Stimulated activated CD4-positive, alpha-beta T cell treated with anti-CD3 and anti-CD28 coated beads, Interleukin-2, amount 100 ng/mL, for 48 hours (primary cell): Measurements from ENCODE around the gene RPS6KB2.
"Not testable (repeated sequence)": the region's sequence is repeated elsewhere in the genome, so short reads cannot be mapped to it uniquely, and the experiment has no call there.

Experiments
- DNase-seq, 2 donors: peaks; one replicate each; pipeline ENCODE4 v3.0.0-alpha.2; 2020

Gene RPS6KB2

DNA sequence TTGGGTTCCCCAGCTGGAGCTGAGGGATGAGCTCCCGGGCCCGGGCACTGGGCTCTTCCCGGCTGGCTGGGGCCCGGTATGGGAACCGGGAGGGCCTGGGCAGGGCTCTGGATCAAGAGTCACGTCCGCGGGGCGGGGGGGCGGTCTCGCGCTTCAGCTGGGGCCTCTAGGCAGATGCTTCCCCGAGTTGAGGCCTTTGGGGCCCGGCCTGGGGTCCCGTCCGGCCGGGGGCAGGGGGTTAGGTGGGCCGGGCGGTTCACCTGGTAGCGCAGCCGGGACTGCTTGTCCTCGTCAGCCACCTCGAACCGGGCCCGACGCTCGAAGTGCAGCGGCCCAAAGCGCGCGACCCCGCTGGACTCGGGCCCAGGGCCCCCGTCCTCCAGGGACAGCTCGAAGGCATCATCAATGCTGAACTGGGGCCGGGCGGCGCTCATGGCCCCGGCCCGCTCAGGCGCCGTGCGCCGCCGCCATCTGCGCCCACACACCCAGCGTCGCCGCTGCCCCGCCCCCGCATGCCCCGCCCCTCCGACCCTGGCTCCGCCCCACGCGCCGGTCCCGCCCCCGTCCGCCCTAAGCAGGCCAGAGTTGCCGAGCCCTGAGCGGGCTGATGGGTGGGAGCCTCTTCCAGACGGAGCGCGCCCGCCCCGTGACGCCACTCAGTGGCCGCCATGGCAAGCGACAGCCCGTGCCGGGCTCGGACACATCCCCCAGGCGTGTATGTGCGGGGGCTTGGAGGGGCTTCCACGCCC, 40.6 kb downstream of the RPS6KB2 start, which contains the start of gene TMEM134:
Gene TMEM134 (minus strand): TSS at position 493 of the 749 bp plus-strand sequence. CDS start 59 bp downstream, at position 434.
- peak; percentile 91 to 97 for DNase-seq

DNA sequence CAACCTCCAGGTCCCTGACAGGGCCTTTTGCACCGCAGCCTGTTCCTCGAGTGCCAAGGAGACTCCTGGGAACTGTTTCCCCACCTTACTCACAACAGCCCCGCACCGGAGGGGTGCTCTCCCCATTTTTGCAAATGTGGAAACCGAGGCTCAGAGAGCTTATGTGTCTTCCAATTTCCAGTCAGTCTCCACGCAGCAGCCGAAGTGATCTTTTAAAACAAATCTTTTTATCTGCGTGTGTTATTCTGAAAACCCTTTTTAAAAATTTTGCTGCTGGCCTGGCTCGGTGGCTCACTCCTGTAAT, 41.2 kb downstream of the RPS6KB2 start:
- DNase-seq, result no peak

DNA sequence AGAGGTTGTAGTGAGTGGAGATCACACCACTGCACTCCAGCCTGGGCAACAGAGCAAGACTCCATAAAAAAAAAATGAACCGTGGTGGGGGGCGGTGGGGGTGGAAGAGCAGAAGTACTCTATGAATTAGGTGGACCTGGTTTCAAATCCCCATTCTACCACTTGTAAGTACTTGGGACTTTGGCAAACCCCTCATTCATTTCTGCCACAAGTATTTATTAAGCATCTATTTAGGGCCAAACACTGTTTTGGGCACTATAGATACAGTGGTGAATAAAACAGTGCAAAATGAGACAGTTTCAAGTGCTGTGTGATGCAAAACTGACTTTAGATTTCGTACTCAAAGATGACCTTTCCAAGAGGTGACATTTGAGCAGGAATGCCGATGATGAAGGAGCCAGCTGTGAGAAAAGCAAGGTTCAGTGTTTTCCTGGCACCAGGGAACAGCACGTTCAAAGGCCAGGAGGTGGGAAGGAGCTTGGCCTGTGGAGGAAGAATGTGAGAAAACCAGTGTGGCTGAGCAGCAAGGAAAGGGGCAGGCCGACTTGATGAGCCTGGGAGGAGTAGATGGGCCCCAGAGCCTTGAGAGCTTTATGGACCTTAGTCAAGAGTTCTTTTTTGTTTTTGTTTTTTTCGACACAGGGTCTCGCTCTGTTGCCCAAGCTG, 42.2 kb downstream of the RPS6KB2 start:
- DNase-seq, result no peak

DNA sequence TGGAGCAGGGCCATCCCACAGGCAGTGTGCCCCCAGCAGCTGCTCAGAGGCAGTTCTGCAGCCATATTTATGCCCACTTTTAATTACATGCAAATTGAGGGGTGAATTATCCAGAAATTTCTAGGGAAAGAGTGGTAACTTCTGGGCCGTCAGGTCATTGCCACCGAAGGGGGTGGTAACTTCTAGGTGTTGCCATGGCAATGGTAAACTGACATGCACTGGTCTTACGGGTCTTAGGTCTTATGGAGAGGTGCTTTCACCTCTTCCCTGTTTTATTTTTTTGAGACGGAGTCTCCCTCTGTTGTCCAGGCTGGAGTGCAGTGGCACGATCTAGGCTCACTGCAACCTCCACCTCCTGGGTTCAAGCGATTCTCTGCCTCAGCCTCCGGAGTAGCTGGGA, 44.6 kb downstream of the RPS6KB2 start:
- no peak for DNase-seq

DNA sequence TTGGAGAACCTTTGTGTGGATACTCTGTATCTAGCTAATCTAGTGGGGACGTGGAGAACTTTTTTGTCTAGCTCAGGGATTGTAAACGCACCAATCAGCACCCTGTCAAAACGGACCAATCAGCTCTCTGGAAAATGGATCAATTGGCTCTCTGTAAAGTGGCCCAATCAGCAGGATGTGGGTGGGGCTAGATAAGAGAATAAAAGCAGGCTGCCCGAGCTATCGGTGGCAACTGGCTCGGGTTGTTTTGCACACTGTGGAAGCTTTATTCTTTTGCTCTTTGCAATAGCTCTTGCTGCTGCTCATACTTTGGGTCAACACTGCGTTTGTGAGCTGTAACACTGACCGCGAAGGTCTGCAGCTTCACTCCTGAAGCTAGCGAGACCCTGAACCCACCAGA, 48.4 kb downstream of the RPS6KB2 start:
- not testable (repeated sequence) for DNase-seq

DNA sequence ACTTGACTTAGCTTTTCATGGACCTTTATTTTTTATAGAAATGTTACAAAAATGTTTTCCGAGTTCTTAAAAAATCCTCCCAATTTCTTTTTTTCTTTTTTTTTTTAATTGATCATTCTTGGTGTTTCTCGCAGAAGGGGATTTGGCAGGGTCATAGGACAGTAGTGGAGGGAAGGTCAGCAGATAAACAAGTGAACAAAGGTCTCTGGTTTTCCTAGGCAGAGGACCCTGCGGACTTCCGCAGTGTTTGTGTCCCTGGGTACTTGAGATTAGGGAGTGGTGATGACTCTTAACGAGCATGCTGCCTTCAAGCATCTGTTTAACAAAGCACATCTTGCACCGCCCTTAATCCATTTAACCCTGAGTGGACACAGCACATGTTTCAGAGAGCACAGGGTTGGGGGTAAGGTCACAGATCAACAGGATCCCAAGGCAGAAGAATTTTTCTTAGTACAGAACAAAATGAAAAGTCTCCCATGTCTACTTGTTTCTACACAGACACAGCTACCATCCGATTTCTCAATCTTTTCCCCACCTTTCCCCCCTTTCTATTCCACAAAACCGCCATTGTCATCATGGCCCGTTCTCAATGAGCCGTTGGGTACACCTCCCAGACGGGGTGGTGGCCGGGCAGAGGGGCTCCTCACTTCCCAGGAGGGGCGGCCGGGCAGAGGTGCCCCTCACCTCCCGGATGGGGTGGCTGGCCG, 49.2 kb downstream of the RPS6KB2 start:
- not testable (repeated sequence) for DNase-seq

DNA sequence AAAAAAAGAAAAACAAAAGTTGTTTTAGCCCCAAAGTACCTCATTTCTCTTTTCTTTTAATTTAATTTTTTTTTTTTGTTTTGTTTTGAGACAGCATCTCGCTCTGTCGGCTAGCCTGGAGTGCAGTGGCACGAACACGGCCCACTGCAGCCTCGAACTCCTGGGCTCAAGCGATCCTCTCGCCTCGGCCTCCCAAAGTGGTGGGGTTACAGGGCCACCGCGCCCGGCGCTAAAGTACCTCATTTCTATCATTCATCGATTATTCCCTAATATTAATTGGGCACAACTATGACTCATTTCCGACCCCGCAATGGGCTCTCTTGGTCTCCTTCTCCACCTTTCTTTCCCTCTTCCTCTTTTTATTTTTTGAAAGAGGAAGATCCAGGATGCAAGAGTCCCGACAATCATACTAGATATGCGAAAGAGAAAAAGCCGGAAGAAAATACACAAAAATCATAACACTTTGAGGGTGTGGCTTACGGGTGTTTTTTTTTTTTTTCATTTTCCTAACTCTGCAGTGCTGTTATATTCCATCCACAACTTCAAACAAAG, 54.1 kb downstream of the RPS6KB2 start:
- DNase-seq, result no peak

DNA sequence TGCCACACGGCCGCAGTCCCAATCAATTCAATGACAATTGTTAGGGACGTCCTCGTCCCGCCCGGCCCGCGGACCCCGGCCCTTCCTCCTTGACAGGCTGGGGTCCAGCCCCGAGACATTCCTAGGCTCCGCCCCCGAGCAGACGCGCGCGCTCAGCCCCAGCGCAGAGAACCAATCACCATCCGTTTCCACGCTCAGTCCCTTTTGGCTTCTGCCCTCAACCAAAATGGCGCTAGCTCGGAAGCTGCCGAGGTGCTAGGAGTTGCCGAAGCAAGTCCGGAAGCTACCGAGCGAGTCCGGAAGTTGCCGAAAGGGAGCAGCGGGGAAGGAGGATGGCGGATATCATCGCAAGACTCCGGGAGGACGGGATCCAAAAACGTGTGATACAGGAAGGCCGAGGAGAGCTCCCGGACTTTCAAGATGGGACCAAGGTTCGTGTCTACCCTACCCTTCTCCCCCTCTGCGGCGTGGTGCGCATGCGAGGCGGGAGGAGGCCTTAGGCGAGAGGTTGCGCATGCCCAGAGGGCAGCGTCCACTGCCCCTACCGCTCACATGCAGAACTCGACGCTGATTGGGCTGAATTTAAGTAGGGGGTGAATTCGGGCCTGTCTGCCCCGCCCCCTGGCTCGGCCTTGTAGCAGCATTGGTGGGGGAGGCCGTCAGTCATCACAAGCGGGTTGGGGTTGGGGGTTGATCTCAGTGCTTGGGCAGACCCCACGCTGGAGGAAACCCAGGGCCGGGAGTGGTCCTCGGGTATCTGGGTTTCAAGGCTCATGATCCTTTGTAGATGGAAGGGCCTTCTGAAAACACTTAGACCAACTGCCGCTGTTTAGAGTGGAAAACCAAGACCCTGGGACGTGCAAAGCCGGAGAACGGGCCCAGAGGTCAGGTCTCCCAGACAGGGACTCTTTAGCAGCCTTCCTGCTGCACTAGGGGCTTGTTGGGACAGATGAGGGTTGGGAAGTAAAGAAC, 54.8 kb downstream of the RPS6KB2 start, which contains the start of gene AIP:
Gene AIP (plus strand): TSS at position 200 of the 972 bp plus-strand sequence. CDS start 133 bp downstream, at position 333.
- DNase-seq, result peak; percentile 93 to 96

DNA sequence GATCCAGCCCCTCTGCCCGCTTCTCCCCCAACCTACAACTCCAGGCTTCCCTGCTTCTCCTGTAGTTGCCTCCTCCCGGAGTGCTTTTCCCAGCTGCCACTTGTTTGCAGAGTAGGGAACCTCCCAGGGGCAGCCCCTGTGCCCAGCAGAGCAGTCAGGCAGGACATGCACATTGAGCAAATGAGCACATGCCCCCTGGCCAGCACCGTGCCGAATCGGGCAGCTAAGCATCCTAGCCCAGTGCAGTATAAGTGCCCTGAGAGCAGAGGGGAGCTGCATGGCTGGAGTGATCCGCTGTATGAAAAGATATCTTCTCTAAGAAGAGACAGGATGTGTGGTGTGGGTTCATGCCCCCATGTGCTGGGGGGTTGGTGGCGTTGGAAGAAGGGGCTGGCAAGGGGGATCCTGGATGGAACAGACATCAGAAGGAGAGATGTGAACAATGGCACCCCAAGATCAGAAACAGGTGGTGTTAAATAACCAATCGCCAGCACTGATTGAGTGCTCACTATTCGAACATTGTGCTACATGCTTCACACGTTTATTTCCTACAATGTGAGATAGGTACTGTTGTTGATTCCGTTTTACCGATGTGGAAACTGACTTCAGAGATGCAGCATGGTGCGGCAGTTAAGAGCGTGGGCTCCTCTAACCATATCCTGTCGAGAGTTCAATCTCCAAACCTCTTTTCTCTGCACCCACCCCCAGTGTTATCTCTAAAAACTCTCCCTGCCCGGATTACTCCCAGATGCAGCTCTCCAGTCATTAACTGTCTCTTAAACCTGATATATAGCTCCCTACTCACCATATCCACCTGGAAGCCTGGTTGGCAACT, 55.8 kb downstream of the RPS6KB2 start:
- DNase-seq, result peak; percentile 27 to 30

DNA sequence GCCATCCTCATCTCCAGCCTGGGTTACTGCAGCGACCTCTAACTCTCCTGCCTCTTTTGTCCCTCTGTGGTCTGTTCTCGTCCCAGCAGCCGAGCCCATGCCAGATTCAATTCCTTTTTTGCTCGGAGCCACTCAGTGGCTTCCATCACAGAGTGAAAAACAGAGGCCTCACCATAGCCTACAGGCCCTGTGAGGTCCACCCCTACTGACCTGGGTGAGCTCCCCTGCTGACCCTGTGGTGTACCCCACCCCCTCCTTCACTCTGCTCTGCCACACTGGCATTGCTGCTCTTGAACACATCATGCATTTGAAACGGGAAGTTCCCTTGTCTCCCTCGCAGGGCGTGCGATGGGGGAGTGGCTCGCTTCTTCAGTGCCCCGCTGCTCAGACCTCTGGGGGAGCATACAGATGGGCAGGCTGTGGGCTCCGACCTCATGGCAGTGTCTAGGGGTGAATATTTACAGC, 56.6 kb downstream of the RPS6KB2 start:
- DNase-seq, result peak; percentile 61 to 64
